Osteoblast (primary cell): Measurements from ENCODE around the gene OPN1MW3. TPM values are rescaled to one million over a fixed set of nuclear protein-coding genes. Genes with fewer than 3 reads are reported as not detected.
"Not testable (repeated sequence)": the region's sequence is repeated elsewhere in the genome, so short reads cannot be mapped to it uniquely, and the experiment has no call there.

Source experiments
- DNase-seq: peaks from one replicate; pipeline ENCODE4 v3.0.0; 2011; ENCODE audit warnings: low spot score, mixed read lengths; ENCODE audit not compliant: insufficient read length; ENCODE audit errors: missing footprints
- H2AFZ ChIP-seq: 2 replicates; pipeline ENCODE4 v1.6.0; 2011; ENCODE audit warnings: mild to moderate bottlenecking, low read length
- H3K27ac ChIP-seq: 2 replicates; pipeline ENCODE4 v1.5.1; 2011; ENCODE audit warnings: mild to moderate bottlenecking, low read depth, low read length, moderate library complexity
- H3K27me3 ChIP-seq: 2 replicates; pipeline ENCODE4 v1.6.0; 2012; ENCODE audit warnings: mild to moderate bottlenecking, control low read depth, inconsistent platforms, low read length, moderate library complexity; ENCODE audit not compliant: insufficient read depth
- H3K36me3 ChIP-seq: 2 replicates; pipeline ENCODE4 v1.5.1; 2011; ENCODE audit warnings: mild to moderate bottlenecking, low read length, control low read depth, moderate library complexity; ENCODE audit not compliant: insufficient read depth
- H3K4me1 ChIP-seq: 2 replicates; pipeline ENCODE4 v1.5.1; 2011; ENCODE audit warnings: mild to moderate bottlenecking, low read length, control low read depth, moderate library complexity; ENCODE audit not compliant: insufficient read depth
- H3K4me2 ChIP-seq: 2 replicates; pipeline ENCODE4 v1.6.0; 2011; ENCODE audit warnings: mild to moderate bottlenecking, low read length; ENCODE audit not compliant: insufficient read depth
- H3K4me3 ChIP-seq: fragments of 200-600 bp; sonication (generic); 3 replicates; pipeline ENCODE4 v1.5.1; 2012; ENCODE audit warnings: mild to moderate bottlenecking, low read length, inconsistent platforms; ENCODE audit not compliant: insufficient read depth
- H3K79me2 ChIP-seq: 2 replicates; pipeline ENCODE4 v1.6.0; 2012; ENCODE audit warnings: mild to moderate bottlenecking, low read length, control low read depth, inconsistent platforms; ENCODE audit not compliant: insufficient read depth
- H3K9me3 ChIP-seq: 2 replicates; pipeline ENCODE4 v1.5.1; 2011; ENCODE audit warnings: low read depth, low read length, control low read depth
- H4K20me1 ChIP-seq: 2 replicates; pipeline ENCODE4 v1.6.0; 2012; ENCODE audit warnings: mild to moderate bottlenecking, low read length, control low read depth; ENCODE audit not compliant: insufficient read depth
- CTCF ChIP-seq: IDR thresholded peaks from 2 replicates; pipeline ENCODE4 v1.5.1; 2011; ENCODE audit warnings: mild to moderate bottlenecking, low read depth, low read length, moderate library complexity; ENCODE audit errors: extremely low read depth
- total RNA-seq: library from RNA; depleted of rRNA; stranded (reverse); fragments of >200 nt; gene quantifications from 2 replicates; pipeline ENCODE4 v1.2.3, GENCODE V29; 2012

The OPN1MW3 gene
- total RNA-seq, 1 donor, result not detected

GRCh38 chrX:154286406-154286805, 29.0 kb downstream of the OPN1MW3 start:
- H3K27ac ChIP-seq, H3K9me3 ChIP-seq, H4K20me1 ChIP-seq, DNase-seq, H3K4me3 ChIP-seq, H2AFZ ChIP-seq, H3K27me3 ChIP-seq, H3K79me2 ChIP-seq, H3K36me3 ChIP-seq, H3K4me1 ChIP-seq, H3K4me2 ChIP-seq: not testable (repeated sequence)

DNA sequence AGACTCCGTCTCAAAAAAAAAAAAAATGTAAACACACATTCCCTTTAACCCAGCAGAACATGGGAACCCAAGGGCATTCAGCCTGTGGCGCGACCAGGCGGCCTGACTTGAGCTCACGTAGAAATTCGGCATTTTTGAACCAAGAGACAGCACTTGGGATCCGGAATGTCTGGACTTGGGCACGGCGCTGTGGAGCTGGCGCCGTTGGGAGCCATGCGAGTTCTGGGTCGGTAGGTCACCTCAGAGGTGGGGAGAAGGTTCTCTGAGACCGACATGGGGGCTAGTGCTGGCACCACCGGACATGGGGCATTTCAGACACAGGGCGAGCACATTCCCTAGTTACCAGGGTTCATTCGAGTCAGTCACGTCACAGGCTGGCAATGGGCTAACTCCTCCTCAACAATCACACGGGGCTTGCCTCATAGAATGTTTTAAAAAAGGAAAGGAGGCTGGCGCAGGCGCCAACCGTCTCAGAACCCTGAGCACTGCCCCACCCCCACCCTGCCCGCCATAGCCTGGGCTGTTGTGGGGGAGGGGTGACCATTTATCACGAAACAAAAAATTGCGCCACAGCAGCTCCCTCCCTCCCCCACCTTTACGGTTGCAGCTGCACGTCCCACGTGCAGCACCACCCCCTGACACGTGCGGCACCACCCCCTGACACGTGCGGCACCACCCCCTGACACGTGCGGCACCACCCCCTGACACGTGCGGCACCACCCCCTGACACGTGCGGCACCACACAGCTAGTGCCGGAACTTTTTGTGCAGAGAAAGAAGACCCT, 37.6 kb downstream of the OPN1MW3 start, which contains the start of gene TEX28:
Gene TEX28, minus strand, starts transcription at position 334 of the 784 bp plus-strand sequence. CDS start 3,007 bp downstream, outside the sequence.
- Histone ChIP-seq H3K4me3 (no peak within 1 kb of the TSS), H3K27ac (no peak within 1 kb of the TSS), H3K9me3 (no peaks in the 10 kb centered on the region), H3K27me3 (no peaks in the 10 kb centered on the region), H3K79me2 (no peaks in the 10 kb centered on the region), H4K20me1 (no peaks in the 10 kb centered on the region), H3K4me1 (no peaks in the 10 kb centered on the region), H2AFZ (no peak within 1 kb of the TSS), H3K36me3 (no peaks in the 10 kb centered on the region), H3K4me2 (no peak within 1 kb of the TSS)
- no peak for TF ChIP-seq CTCF
- DNase-seq, result peak; percentile 63

DNA sequence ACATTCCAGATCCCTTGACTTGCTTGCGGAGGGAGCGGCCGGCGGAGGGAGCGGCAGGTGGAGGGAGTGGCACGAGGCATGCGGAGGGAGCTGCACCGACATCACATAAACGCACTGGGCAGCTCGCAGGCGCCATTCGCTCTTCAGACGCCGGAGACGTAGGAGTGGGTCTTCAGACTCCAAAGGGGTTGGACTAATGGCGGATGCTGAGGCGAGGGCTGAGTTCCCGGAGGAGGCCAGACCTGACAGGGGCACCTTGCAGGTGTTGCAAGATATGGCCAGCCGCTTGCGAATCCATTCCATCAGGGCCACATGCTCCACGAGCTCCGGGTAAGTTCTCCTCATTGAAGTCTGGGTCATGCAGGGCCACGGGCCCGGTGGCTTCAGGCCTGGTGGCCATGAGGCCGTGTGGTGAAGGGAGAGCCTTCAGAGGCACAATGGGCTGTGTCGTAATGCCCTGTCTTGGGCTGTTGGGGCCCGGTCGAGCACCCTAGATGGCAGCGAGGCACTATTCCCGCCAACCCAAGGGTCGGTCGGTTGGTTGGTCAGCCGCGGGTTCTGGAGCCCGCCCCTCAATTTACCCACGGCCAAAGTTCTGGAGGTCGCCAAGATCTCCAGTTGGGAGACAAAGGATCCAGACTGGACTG, 38.4 kb downstream of the OPN1MW3 start, which contains the start of gene TKTL1:
Gene TKTL1, plus strand, starts transcription at position 132 of the 647 bp plus-strand sequence. Its CDS starts 65 bp downstream, at position 197.
- Histone ChIP-seq H3K4me1 (no peaks in the 10 kb centered on the region), H3K79me2 (no peaks in the 10 kb centered on the region), H3K36me3 (no peaks in the 10 kb centered on the region), H3K4me2 (no peak within 1 kb of the TSS), H2AFZ (no peak within 1 kb of the TSS), H3K4me3 (no peak within 1 kb of the TSS), H3K9me3 (no peaks in the 10 kb centered on the region), H3K27me3 (no peaks in the 10 kb centered on the region), H4K20me1 (no peaks in the 10 kb centered on the region), H3K27ac (no peak within 1 kb of the TSS)
- no peak for TF ChIP-seq CTCF
- peak; percentile 11 for DNase-seq

DNA sequence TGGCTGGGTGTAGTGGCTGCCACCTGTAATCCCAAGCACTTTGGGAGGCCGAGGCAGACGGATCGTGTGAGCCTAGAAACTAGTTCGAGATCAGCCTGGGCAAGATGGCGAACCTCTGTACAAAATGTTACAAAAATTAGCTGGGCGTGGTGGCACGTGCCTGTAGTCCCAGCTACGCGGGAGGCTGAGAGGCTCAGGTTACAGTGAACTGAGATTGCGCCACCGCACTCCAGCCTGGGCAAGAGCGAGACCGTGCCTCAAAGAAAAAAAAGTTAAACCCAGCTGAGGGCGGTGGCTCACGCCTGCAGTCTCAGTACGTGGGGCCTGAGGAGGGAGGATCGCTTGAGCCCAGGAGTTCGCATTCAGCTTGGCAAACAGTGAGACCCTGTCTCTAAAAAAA, 39.3 kb downstream of the OPN1MW3 start:
- Histone ChIP-seq H3K27me3 (no peaks in the 10 kb centered on the region), H3K4me1 (no peaks in the 10 kb centered on the region), H3K79me2 (no peaks in the 10 kb centered on the region), H3K36me3 (no peaks in the 10 kb centered on the region), H3K27ac (no peak overlapping the region), H3K9me3 (no peaks in the 10 kb centered on the region), H4K20me1 (no peaks in the 10 kb centered on the region), H2AFZ (no peak overlapping the region), H3K4me2 (no peak overlapping the region), H3K4me3 (no peak overlapping the region)
- no peak for DNase-seq
- no peak for TF ChIP-seq CTCF
